ENCODE results near the gene NUPR2.
"Not testable (repeated sequence)": the region's sequence is repeated elsewhere in the genome, so short reads cannot be mapped to it uniquely, and the experiment has no call there.

NUPR2 gene

GRCh38 chr7:56107954-56108258 lies 8.3 kb downstream of the NUPR2 start:
- Histone ChIP-seq H3K36me3 (ENCODE audit: insufficient read depth, low read length) (peaks cover 19% of the 10 kb centered on the region), H3K4me3 (no peak overlapping the region), H3K9me3 (ENCODE audit: low read depth, low read length) (no peaks in the 10 kb centered on the region), H3K9ac (ENCODE audit: insufficient read length) (no peak overlapping the region), H3K27ac (no peak overlapping the region)
- DNase-seq (ENCODE audit: low read depth, low spot score) = no peak
- no peak for TF ChIP-seq POLR2AphosphoS5 (IDR thresholded peaks at IDR 0.05; ENCODE audit: borderline replicate concordance, low read depth, low read length)

- Histone ChIP-seq H3K9ac (ENCODE audit: insufficient read length) (peak within 1 kb of the TSS; percentile 94), H3K36me3 (ENCODE audit: insufficient read depth, low read length) (peaks cover 34% of the 10 kb centered on the region), H3K4me3 (peak within 1 kb of the TSS; percentile 90), H3K9me3 (ENCODE audit: low read depth, low read length) (no peaks in the 10 kb centered on the region), H3K27ac (peak within 1 kb of the TSS; percentile 65; the same call in 1 of the 2 replicates)
- TF ChIP-seq POLR2AphosphoS5 (IDR thresholded peaks at IDR 0.05; ENCODE audit: borderline replicate concordance, low read depth, low read length) (peak; percentile 81), FOXP2 (optimal IDR thresholded peaks at IDR 0.05; ENCODE audit: control extremely low read depth, extremely low read length, insufficient read depth) (no peak), EZH2 (IDR thresholded peaks at IDR 0.05) (no peak)
- peak; percentile 88 for DNase-seq (ENCODE audit: low read depth, low spot score)
Measured at GRCh38 chr7:56106108-56107073, 9.8 kb downstream of the NUPR2 start, which contains the start of gene CHCHD2. Gene CHCHD2 (minus strand): TSS chr7:56106476. CDS start chr7:56106413, 63 bp downstream.

- no peak for TF ChIP-seq POLR2AphosphoS5 (IDR thresholded peaks at IDR 0.05; ENCODE audit: borderline replicate concordance, low read depth, low read length)
- TF ChIP-seq EZH2 (IDR thresholded peaks at IDR 0.05) = no peak
- no peak for TF ChIP-seq FOXP2 (optimal IDR thresholded peaks at IDR 0.05; ENCODE audit: control extremely low read depth, extremely low read length, insufficient read depth)
- peaks cover 43% of the 10 kb centered on the region for H3K36me3 ChIP-seq (ENCODE audit: insufficient read depth, low read length)
- no peak overlapping the region; the same call in 1 of the 2 replicates for H3K27ac ChIP-seq
Measured at GRCh38 chr7:56105508-56105907, 10.7 kb downstream of the NUPR2 start.

GRCh38 chr7:56104138-56104537 lies 12.1 kb downstream of the NUPR2 start:
- H3K9me3 ChIP-seq (ENCODE audit: low read depth, low read length); DNase-seq (ENCODE audit: low read depth, low spot score); H3K27ac ChIP-seq; H3K4me3 ChIP-seq; H3K9ac ChIP-seq (ENCODE audit: insufficient read length): not testable (repeated sequence)
- peaks cover 57% of the 10 kb centered on the region for H3K36me3 ChIP-seq (ENCODE audit: insufficient read depth, low read length)

More at GRCh38 chr7:56105508-56105907, 10.7 kb downstream of the NUPR2 start:
- Histone ChIP-seq H3K9ac (ENCODE audit: insufficient read length) (peak overlapping the region; percentile 94), H3K4me3 (peak overlapping the region; percentile 90), H3K9me3 (ENCODE audit: low read depth, low read length) (no peaks in the 10 kb centered on the region)
- no peak for DNase-seq (ENCODE audit: low read depth, low spot score)

GRCh38 chr7:56099653-56100052 lies 16.6 kb downstream of the NUPR2 start:
- H3K9ac ChIP-seq (ENCODE audit: insufficient read length) = no peak overlapping the region
- peaks cover 52% of the 10 kb centered on the region for H3K36me3 ChIP-seq (ENCODE audit: insufficient read depth, low read length)

GRCh38 chr7:56098187-56099008 lies 17.8 kb downstream of the NUPR2 start:
- DNase-seq (ENCODE audit: low read depth, low spot score); H3K9ac ChIP-seq (ENCODE audit: insufficient read length); H3K27ac ChIP-seq; H3K4me3 ChIP-seq; H3K9me3 ChIP-seq (ENCODE audit: low read depth, low read length): not testable (repeated sequence)
- TF ChIP-seq POLR2AphosphoS5 (IDR thresholded peaks at IDR 0.05; ENCODE audit: borderline replicate concordance, low read depth, low read length) = 0 out of 2 replicates have a peak, but pooled peaks have one; percentile 9
- H3K36me3 ChIP-seq (ENCODE audit: insufficient read depth, low read length) = peaks cover 43% of the 10 kb centered on the region

More at GRCh38 chr7:56099653-56100052, 16.6 kb downstream of the NUPR2 start:
- H3K27ac ChIP-seq = no peak overlapping the region
- TF ChIP-seq POLR2AphosphoS5 (IDR thresholded peaks at IDR 0.05; ENCODE audit: borderline replicate concordance, low read depth, low read length) (no peak), EZH2 (IDR thresholded peaks at IDR 0.05) (no peak), FOXP2 (optimal IDR thresholded peaks at IDR 0.05; ENCODE audit: control extremely low read depth, extremely low read length, insufficient read depth) (no peak)
- no peaks in the 10 kb centered on the region for H3K9me3 ChIP-seq (ENCODE audit: low read depth, low read length)
- DNase-seq (ENCODE audit: low read depth, low spot score) = no peak
- H3K4me3 ChIP-seq = no peak overlapping the region

- H3K36me3 ChIP-seq (ENCODE audit: insufficient read depth, low read length) = peaks cover 36% of the 10 kb centered on the region
- TF ChIP-seq EZH2 (IDR thresholded peaks at IDR 0.05) (no peak), POLR2AphosphoS5 (IDR thresholded peaks at IDR 0.05; ENCODE audit: borderline replicate concordance, low read depth, low read length) (no peak), FOXP2 (optimal IDR thresholded peaks at IDR 0.05; ENCODE audit: control extremely low read depth, extremely low read length, insufficient read depth) (no peak)
- H3K4me3 ChIP-seq = no peak overlapping the region
- no peak for DNase-seq (ENCODE audit: low read depth, low spot score)
- no peaks in the 10 kb centered on the region for H3K9me3 ChIP-seq (ENCODE audit: low read depth, low read length)
- H3K9ac ChIP-seq (ENCODE audit: insufficient read length) = no peak overlapping the region
- no peak overlapping the region for H3K27ac ChIP-seq
Measured at GRCh38 chr7:56097700-56098099, 18.5 kb downstream of the NUPR2 start.

- Histone ChIP-seq H3K4me3 (no peak within 1 kb of the TSS), H3K9ac (ENCODE audit: insufficient read length) (no peak within 1 kb of the TSS), H3K9me3 (ENCODE audit: low read depth, low read length) (no peaks in the 10 kb centered on the region), H3K27ac (no peak within 1 kb of the TSS), H3K36me3 (ENCODE audit: insufficient read depth, low read length) (no peaks in the 10 kb centered on the region)
- TF ChIP-seq FOXP2 (optimal IDR thresholded peaks at IDR 0.05; ENCODE audit: control extremely low read depth, extremely low read length, insufficient read depth) (no peak), POLR2AphosphoS5 (IDR thresholded peaks at IDR 0.05; ENCODE audit: borderline replicate concordance, low read depth, low read length) (no peak), EZH2 (IDR thresholded peaks at IDR 0.05) (no peak)
- DNase-seq (ENCODE audit: low read depth, low spot score) = no peak
Measured at GRCh38 chr7:56092789-56093531, 23.3 kb downstream of the NUPR2 start, which contains the start of gene PHKG1. Gene PHKG1 (minus strand): TSS chr7:56092952. CDS start chr7:56088941, 4,011 bp downstream.

GRCh38 chr7:56092388-56092787 lies 23.8 kb downstream of the NUPR2 start:
- not testable (repeated sequence) for H3K36me3 ChIP-seq (ENCODE audit: insufficient read depth, low read length); DNase-seq (ENCODE audit: low read depth, low spot score); H3K4me3 ChIP-seq; H3K27ac ChIP-seq; H3K9me3 ChIP-seq (ENCODE audit: low read depth, low read length); H3K9ac ChIP-seq (ENCODE audit: insufficient read length)

Measured in SK-N-MC (cell line).